Neuron (in vitro differentiated cells): ENCODE measurements around the gene PLD4.

Experiments used
- H2AFZ ChIP-seq: one replicate; pipeline ENCODE4 v1.6.1; 2013; ENCODE audit warnings: low read depth, mild to moderate bottlenecking, inconsistent platforms, low read length, moderate library complexity
- H3K27me3 ChIP-seq: one replicate; pipeline ENCODE4 v1.6.1; 2013; ENCODE audit warnings: low read length; ENCODE audit not compliant: insufficient read depth
- H3K36me3 ChIP-seq: one replicate; pipeline ENCODE4 v1.6.1; 2013; ENCODE audit warnings: low read length; ENCODE audit not compliant: insufficient read depth
- H3K4me1 ChIP-seq: one replicate; pipeline ENCODE4 v1.6.1; 2013; ENCODE audit warnings: low read length; ENCODE audit not compliant: insufficient read depth
- H3K4me3 ChIP-seq: 2 replicates; pipeline ENCODE4 v1.5.1; 2013; ENCODE audit warnings: mild to moderate bottlenecking, low read length, moderate library complexity
- H3K9me3 ChIP-seq: one replicate; pipeline ENCODE4 v1.6.1; 2013; ENCODE audit warnings: low read length

PLD4 gene

DNA sequence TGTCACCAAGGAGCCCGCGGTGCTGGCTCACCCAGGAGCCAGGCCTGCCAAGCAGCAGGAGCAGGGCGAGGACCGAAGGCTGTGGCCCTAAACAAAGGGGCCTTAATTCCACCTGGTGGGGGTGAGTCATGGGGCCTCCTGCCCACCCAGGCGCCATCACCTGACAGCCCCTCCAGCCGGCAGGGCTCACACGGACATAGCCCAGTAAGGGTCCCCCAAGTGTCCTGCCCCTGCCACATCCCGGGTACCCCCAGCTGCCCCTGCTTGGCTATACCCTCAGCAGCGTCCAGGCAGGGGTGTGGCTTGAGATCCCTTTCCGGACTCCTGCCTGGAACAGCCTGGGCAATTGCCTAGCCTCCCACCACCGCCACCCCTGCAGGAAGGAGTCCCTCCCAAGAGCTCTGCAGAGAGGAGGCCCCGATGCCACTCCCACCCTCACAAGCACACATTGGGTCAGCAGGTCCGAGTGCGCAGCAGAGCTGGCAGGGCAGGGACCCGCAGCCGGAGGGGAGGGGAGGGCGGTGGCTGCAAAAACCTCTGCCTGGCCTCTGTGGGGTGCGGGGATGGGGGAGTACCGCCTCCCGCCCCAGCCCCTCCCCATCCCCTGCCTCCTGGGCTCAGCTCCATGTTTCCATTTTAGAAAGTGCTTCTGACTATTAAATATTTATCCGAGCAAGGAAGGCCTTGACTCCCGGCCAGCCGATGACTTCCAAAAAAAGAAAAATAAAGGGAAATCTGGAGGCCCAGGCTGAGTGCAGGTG, 48.9 kb downstream of the PLD4 start:
- Histone ChIP-seq H2AFZ (no peak overlapping the region), H3K4me3 (no peak overlapping the region), H3K36me3 (no peaks in the 10 kb centered on the region), H3K4me1 (peaks cover 24% of the 10 kb centered on the region), H3K9me3 (no peaks in the 10 kb centered on the region), H3K27me3 (peaks cover 50% of the 10 kb centered on the region)

DNA sequence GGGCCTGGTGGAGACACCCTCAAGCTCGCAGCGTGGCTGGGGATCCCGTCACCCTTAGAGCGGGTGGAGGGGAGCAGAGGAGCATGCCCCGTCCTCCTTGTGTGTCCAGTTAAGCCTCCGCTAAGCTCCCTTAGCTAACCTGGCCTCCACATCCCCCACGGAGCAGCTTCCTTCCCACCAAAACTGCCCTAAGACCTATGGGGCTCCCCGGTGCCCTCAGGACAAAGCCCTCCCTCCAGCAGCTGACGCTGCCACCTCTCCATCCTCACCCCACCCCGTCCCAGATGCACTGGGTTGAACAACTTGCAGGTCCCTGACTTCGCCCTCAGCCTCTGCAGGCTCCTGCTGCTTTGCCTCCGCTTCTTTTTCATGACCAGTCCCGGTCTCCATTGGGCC, 49.5 kb downstream of the PLD4 start:
- Histone ChIP-seq H3K27me3 (peaks cover 50% of the 10 kb centered on the region), H3K4me3 (no peak overlapping the region), H2AFZ (no peak overlapping the region), H3K9me3 (no peaks in the 10 kb centered on the region), H3K4me1 (peaks cover 29% of the 10 kb centered on the region), H3K36me3 (no peaks in the 10 kb centered on the region)

DNA sequence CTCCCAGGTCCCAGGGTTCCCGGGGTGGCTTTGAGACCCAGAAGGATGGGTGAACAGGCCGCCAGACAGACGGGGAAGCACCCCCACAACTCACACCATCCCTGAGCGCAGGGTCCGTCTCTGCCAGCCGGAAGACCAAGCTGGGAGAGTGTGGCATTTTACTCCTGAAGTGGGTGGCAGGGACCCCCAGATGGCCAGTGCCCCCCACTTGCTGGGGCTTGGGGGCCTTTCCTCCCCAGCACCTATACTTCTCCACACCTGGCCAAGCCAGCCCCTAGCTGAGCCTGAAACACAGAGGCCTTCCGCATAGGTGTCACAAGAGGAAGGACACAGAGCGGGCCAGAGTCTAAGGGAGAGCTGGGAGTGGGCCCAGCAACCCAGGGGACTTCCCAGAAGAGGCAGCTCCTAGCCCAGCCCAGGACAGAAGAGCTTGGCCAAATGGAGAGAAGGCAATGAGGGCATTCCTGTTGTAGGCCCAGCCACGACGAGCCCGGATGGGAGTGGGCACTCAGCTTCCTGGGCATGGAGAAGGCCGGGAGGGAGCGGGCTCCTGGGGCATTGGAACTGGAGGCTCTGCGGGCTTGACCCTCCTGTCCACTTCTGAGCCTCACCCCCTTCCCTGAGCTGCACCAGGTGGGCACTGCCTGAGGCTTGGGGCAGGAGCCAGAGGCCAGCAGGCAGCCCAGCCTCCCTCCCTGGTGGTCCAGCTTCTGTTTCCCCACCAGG, 50.1 kb downstream of the PLD4 start:
- H3K4me1 ChIP-seq, result peaks cover 29% of the 10 kb centered on the region
- H3K4me3 ChIP-seq, result no peak overlapping the region
- no peaks in the 10 kb centered on the region for H3K9me3 ChIP-seq
- H2AFZ ChIP-seq, result no peak overlapping the region
- no peaks in the 10 kb centered on the region for H3K36me3 ChIP-seq
- H3K27me3 ChIP-seq, result peaks cover 50% of the 10 kb centered on the region

DNA sequence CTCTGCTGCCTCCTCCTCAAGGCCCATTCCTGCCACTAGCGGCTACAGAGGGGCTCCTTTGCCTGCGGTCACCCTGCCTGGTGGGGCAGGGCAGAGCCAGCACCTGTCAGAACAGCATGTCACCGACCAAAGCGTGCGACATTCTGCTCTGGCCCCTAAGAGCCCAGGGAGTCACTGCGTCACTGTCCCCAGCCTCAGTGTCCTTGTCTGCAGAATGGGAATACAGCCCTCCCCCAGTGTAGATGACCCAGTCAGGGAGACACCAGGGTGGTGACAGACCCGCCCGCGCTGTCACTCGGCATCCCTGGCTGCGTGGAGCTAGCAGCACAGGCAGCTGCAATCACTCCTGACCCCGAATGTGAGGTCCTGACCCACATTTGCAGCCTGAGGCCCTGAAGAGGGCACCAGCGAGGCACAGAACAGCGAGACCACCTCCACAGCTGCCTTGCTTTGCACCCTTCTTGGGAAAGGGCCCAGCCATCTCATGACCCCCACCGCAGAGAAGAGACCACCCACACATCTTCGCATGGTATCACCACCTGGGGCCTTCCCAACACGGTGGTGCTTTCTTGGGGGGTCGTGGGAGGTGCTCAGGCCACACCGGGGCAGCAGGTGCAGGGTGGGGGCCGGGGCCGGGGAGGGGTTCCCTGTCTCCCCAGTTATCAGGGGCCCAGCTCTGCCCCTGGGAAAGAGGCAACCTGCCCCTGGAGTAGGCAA, 51.0 kb downstream of the PLD4 start:
- H3K36me3 ChIP-seq, result no peaks in the 10 kb centered on the region
- H2AFZ ChIP-seq, result no peak overlapping the region
- H3K27me3 ChIP-seq, result peaks cover 58% of the 10 kb centered on the region

DNA sequence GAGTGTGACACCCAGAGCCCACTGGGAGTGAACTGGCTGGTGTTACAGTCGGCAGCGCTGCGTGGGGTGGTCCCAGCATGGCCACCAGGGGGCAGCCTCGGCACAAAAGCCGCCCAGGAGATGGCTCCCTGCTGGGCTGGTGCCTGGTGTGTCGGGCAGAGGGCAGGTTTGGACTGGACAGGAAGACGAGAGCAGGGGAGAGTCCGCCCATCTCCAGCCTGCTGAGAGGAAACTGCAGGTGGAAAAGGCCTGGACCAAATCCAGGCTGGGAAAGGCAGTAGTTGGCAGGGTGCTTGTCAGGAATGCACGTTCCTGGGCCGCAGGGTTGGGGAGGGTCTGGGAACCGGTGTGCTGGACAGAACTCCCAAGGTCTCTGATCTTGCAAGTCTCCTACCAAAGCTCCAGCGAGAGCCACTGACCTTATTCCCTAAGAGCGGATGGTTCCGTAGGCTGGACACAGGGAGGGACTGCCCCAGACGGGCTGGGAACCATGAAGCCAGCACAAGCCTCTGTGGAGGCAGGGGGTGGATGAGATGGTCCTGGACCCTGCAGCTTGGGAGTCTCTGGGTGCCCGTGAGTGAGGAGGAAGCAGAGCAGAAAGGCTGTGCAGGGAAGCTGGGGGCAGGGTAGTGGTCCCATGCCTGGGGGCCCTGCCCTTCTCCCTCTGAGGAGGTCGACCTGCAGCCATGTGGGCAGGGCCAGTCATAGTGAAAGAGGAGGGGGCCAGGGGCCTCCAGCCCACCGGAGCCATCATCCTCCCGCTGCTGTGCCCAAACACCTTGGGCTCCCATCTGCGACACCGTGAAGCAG, 51.7 kb downstream of the PLD4 start:
- Histone ChIP-seq H3K27me3 (peaks cover 63% of the 10 kb centered on the region), H3K4me3 (no peak overlapping the region), H2AFZ (no peak overlapping the region), H3K36me3 (no peaks in the 10 kb centered on the region), H3K4me1 (peaks cover 29% of the 10 kb centered on the region), H3K9me3 (no peaks in the 10 kb centered on the region)

More for the DNA sequence above, 51.0 kb downstream of the PLD4 start:
- Histone ChIP-seq H3K4me3 (no peak overlapping the region), H3K9me3 (no peaks in the 10 kb centered on the region), H3K4me1 (peaks cover 29% of the 10 kb centered on the region)

DNA sequence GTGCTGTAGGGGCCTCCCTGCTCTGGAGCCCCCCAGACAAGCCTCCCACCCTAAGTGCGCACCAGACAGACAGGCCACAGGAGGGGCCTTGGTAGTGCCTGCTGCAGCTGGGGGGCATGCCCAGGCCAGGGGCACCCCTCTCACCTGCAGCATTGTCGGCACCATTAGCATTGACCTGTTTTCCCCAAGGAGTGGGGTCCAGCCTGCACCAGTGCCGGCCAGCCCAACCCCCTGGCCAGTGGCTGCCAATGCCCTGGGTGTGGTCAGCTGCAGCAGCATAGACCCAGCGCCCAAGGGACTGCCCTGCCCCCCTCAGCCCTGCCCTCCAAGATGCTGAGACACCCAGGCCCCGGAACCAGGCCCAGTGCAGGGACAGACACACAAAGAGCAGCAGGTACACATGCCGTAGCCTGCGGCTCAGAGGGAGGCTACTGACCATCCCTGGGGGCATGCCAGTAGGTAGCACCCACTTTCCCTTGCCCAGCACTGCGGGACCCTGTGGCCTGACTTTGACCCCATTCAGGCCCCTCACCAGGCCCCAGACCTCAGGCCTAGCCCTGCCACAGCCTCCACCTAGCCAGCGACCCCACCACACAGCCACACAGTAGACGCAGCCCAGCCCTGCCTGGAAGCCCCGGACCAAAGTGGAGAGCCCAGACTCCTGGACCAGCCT, 52.5 kb downstream of the PLD4 start:
- Histone ChIP-seq H3K4me3 (peak overlapping the region; percentile 44), H3K9me3 (no peaks in the 10 kb centered on the region), H3K36me3 (no peaks in the 10 kb centered on the region), H3K4me1 (peaks cover 29% of the 10 kb centered on the region), H3K27me3 (peaks cover 68% of the 10 kb centered on the region), H2AFZ (peak overlapping the region; percentile 34)

DNA sequence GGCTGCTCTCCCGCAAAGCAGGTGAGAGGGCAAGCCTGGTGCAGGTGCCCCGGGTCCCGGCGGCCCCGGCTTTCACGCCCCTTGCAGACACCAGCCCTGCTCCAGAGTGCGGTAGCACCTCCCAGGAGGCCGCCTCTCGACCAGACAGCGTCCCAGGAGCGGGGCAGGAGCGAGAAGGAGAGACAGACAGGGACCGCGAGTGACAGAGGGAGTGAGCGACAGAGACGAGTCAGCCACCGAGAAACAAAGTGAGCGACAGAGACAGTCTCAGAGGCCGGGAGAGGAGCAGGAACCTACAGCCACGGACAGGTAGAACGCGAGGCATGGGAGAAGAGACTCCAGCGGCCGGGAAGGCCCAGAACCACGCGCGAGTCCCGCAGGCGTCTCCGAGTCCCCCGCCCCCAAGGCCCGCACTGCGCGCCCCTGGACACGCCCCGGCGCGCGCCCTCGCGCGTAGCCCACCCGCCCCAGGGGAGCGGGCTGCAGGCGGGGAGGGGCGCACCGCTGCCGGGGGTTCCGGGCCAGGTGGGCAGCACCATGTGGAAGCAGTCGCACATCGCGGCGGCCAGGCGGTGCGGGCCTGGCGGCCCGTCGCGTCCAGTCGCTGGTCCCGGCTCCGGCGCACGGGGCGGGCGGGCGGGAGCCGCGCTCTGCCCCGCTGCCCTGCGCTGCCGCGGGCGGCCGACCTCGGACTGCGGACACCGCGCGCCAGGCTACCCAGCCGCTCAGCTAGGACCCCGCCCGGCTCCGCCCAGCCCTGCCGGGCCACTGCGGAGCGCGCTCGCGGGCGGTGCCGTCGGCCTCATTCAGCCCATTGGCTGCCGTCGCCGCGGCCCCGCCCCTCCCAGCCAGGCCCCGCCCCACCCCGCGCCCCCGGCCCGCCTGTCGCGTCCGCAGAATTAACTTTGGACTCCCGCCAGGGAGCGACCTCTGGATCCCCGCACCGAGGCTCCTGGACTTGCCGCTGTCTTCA, 53.3 kb downstream of the PLD4 start, which contains the start of gene AHNAK2:
AHNAK2 (minus strand) TSS at position 694 of the 973 bp plus-strand sequence; CDS start at position 557, 137 bp downstream.
- Histone ChIP-seq H3K4me3 (peak within 1 kb of the TSS; percentile 44), H3K9me3 (no peaks in the 10 kb centered on the region), H2AFZ (peak within 1 kb of the TSS; percentile 34), H3K36me3 (no peaks in the 10 kb centered on the region), H3K27me3 (peaks cover 73% of the 10 kb centered on the region), H3K4me1 (peaks cover 23% of the 10 kb centered on the region)

DNA sequence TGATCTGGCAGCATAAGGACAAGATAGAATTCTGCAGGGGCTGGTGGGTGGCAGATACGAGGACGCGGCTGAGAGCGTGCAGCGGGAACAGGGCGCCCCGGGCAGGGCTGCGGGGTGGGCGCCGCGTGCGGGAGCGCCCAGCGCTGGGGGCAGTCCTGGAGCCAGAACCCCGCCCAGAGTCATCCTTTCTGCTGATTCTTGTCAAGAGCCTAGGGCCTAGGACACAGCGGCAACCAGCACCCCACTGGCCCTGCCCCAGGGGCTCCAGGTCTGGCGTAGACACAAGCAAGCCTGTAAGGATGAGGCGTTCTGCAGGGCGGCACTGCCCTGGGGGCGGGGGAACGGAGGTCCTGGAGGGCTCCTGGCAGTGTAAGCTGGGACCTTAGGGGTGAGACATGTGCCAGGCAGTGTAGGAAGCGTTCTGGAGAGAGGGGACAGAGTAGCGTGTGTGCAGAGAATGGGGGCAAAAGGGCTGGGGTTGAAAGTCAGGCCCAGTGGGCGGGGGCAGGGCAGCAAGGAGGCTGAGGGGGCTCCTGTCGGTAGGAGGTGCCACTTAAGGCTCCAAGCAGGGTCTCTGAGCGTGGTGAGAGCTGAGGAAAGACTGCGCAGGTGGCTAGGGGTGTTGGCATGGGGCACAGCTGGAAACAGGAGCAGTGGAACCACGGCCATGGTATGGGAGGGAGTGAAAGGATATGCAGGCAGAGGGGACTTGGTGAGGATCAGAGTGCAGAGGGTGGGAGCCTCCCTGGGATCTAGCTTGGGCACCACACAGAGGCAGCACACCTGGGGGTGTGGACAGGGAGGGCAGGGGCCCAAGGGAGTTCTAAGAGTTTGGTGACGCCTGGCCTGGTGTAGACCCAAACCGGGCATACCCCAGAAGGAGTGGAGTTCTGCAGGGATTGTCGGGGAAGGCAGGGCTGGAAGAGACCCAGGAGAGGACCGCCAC, 54.3 kb downstream of the PLD4 start:
- Histone ChIP-seq H3K27me3 (peaks cover 78% of the 10 kb centered on the region), H3K9me3 (no peaks in the 10 kb centered on the region), H3K4me3 (peak overlapping the region; percentile 21)

DNA sequence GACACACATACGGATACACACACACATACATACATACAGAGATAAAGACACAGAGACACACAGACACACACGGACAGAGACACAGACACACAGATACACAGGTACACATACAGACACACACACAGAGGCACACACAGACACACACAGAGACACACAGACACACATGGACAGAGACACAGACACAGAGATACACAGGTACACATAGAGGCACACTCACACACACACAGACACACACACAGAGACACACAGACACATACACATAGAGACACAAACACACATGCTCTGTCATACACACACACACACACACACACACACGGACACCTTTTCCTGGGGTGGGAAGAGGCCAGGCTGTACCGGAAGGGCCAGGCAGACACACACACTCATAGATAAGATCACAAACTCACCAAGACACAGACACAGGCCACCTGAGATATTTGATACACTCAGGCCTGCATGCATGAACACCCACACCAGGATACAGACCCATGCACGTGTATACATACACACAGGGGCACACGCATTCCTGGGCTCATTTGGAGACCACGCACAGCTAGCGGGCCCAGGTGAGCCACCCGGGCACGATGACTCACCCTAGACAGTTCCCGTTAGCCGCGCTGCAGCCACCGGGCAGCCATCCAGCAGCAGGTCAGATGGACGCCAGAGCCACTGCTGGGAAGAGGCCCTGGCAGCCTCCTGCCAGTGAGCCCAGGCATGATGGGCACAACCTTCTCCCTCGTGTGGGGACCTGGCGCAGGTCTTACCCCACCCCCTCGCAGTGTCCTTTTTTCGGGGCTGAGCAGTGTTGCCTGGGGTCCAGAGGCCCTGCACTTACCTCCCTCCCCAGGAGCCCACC, 55.3 kb downstream of the PLD4 start:
- Histone ChIP-seq H3K27me3 (peaks cover 69% of the 10 kb centered on the region), H3K36me3 (no peaks in the 10 kb centered on the region), H3K4me3 (no peak overlapping the region), H3K4me1 (peaks cover 16% of the 10 kb centered on the region), H2AFZ (no peak overlapping the region), H3K9me3 (no peaks in the 10 kb centered on the region)

More for the DNA sequence above, 54.3 kb downstream of the PLD4 start:
- no peak overlapping the region for H2AFZ ChIP-seq
- no peaks in the 10 kb centered on the region for H3K36me3 ChIP-seq
- H3K4me1 ChIP-seq, result peaks cover 16% of the 10 kb centered on the region
